Epidermal melanocyte (primary cell): ENCODE measurements around the gene CAAP1.
"Not testable (repeated sequence)": the region's sequence is repeated elsewhere in the genome, so short reads cannot be mapped to it uniquely, and the experiment has no call there.

ENCODE experiments used
- DNase-seq: peaks from one replicate; pipeline ENCODE4 v3.0.0; 2011; ENCODE audit warnings: low spot score; ENCODE audit not compliant: insufficient read length

The CAAP1 gene

GRCh38 chr9:26892251-26893029, at the start of gene CAAP1:
Gene CAAP1, minus strand, starts transcription at chr9:26892802. Its CDS starts 87 bp downstream, at chr9:26892715.
- DNase-seq, result peak; percentile 77

- DNase-seq, result no peak
Measured at GRCh38 chr9:26940779-26941178, 48.2 kb upstream of the CAAP1 start.

GRCh38 chr9:26939955-26940711, 47.5 kb upstream of the CAAP1 start:
- DNase-seq, result no peak

- DNase-seq, result no peak
Measured at GRCh38 chr9:26937816-26938371, 45.3 kb upstream of the CAAP1 start.

- DNase-seq, result no peak
Measured at GRCh38 chr9:26935847-26936246, 43.2 kb upstream of the CAAP1 start.

- DNase-seq, result no peak
Measured at GRCh38 chr9:26928902-26929495, 36.4 kb upstream of the CAAP1 start.

- no peak for DNase-seq
Measured at GRCh38 chr9:26925609-26926008, 33.0 kb upstream of the CAAP1 start.

- DNase-seq, result no peak
Measured at GRCh38 chr9:26919698-26920097, 27.1 kb upstream of the CAAP1 start.

- no peak for DNase-seq
Measured at GRCh38 chr9:26913138-26913668, 20.6 kb upstream of the CAAP1 start.

GRCh38 chr9:26904671-26905070, 12.1 kb upstream of the CAAP1 start:
- no peak for DNase-seq

GRCh38 chr9:26904070-26904469, 11.5 kb upstream of the CAAP1 start:
- DNase-seq, result no peak

GRCh38 chr9:26893030-26893676, 551 bp upstream of the CAAP1 start:
- DNase-seq, result no peak

GRCh38 chr9:26891726-26892125, 876 bp downstream of the CAAP1 start:
- no peak for DNase-seq

GRCh38 chr9:26888271-26888670, 4.3 kb downstream of the CAAP1 start:
- no peak for DNase-seq

- DNase-seq, result no peak
Measured at GRCh38 chr9:26882154-26882553, 10.4 kb downstream of the CAAP1 start.

- no peak for DNase-seq
Measured at GRCh38 chr9:26880262-26880661, 12.3 kb downstream of the CAAP1 start.

- DNase-seq, result not testable (repeated sequence)
Measured at GRCh38 chr9:26875155-26875554, 17.4 kb downstream of the CAAP1 start.

- DNase-seq, result no peak
Measured at GRCh38 chr9:26870292-26870691, 22.3 kb downstream of the CAAP1 start.

- DNase-seq, result no peak
Measured at GRCh38 chr9:26863074-26863473, 29.5 kb downstream of the CAAP1 start.

GRCh38 chr9:26856413-26857032, 36.1 kb downstream of the CAAP1 start:
- DNase-seq, result no peak

GRCh38 chr9:26850995-26851394, 41.6 kb downstream of the CAAP1 start:
- DNase-seq, result no peak
